HCT116 (cell line): ENCODE measurements around the gene PTPN1.

Experiments
- CEBPB ChIP-seq: IDR thresholded peaks from 2 replicates; pipeline ENCODE4 v1.6.1; 2012; ENCODE audit warnings: low read depth
- POLR2A ChIP-seq: IDR thresholded peaks from 2 replicates; pipeline ENCODE4 v1.7.0; 2011; ENCODE audit warnings: borderline replicate concordance; ENCODE audit not compliant: insufficient read depth, insufficient read length; ENCODE audit errors: extremely low read depth
- RAD21 ChIP-seq: IDR thresholded peaks from 2 replicates; pipeline ENCODE4 v1.6.1; 2012; ENCODE audit warnings: low read depth, mild to moderate bottlenecking
- ZNF274 ChIP-seq: fragments of 200-500 bp; sonication (Bioruptor generic); IDR thresholded peaks from 2 replicates; pipeline ENCODE4 v1.6.1; 2014; ENCODE audit warnings: mild to moderate bottlenecking, low read depth, low read length, inconsistent platforms
- TF ChIP-seq, protein P1 (sequence below), 3 experiments: fragments of 200-600 bp in 1 of 3; sonication (generic) in 1 of 3; IDR thresholded peaks in 2 of 3; conservative IDR thresholded peaks in 1 of 3; 2 replicates each; pipeline ENCODE4 v1.5.1; 2012 to 2017; ENCODE audit warnings: low read depth in 2 of 3, low read length in 2 of 3, antibody characterized with exemption in 1 of 3, borderline replicate concordance in 1 of 3, control low read depth in 1 of 3, mild to moderate bottlenecking in 1 of 3, mixed read lengths in 1 of 3, mixed run types in 1 of 3, moderate library complexity in 1 of 3; ENCODE audit not compliant: insufficient read depth in 1 of 3
- TF ChIP-seq, protein P2 (sequence below): IDR thresholded peaks from 2 replicates; pipeline ENCODE4 v1.6.1; 2012; ENCODE audit warnings: low read depth
- TF ChIP-seq, protein P3 (sequence below): IDR thresholded peaks from 2 replicates; pipeline ENCODE4 v1.6.1; 2012

DNA sequence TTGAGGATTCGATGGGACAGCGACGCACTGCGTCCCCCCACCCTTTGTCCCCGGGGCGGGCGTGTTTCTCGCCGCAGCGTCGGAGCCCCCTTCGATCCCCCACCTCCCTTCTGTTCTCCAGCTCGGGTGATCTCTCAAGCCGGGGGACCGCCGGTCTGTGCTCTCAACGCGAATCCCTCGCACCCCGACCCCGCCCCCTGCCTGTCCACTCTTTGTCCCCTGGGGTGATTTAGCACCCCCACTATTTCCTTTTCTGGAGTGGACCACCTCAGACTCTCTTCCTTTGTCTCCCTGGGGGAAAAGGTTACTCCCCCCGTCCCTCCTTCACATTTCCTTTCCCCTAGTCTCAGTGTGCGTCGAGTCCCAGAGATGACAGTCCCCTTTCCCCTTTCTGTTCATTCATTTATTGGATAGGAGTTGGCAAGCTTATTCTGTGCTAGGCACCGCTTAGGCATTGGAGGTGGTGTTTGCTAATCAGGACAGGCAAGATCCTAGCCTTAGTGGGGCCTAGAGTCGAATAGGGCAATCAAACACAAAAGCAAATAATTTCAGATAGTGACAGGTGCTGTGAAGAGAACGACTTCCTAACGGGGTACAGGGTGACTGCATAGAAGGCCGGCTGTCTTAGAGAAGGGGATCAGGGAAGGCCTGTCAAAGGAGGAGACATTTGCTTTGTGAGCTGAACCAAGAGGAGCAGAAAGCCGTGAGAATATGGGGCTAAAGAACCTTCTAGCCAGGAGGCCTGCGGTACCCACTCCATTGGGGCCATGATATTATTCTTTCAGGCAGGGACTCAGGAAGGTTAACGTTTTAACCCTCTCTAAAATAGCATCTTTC, 741 bp downstream of the PTPN1 start:
- TF ChIP-seq ZNF274 (no peak), RAD21 (no peak), POLR2A (no peak), CEBPB (no peak)
- TF ChIP-seq, protein P1, sequence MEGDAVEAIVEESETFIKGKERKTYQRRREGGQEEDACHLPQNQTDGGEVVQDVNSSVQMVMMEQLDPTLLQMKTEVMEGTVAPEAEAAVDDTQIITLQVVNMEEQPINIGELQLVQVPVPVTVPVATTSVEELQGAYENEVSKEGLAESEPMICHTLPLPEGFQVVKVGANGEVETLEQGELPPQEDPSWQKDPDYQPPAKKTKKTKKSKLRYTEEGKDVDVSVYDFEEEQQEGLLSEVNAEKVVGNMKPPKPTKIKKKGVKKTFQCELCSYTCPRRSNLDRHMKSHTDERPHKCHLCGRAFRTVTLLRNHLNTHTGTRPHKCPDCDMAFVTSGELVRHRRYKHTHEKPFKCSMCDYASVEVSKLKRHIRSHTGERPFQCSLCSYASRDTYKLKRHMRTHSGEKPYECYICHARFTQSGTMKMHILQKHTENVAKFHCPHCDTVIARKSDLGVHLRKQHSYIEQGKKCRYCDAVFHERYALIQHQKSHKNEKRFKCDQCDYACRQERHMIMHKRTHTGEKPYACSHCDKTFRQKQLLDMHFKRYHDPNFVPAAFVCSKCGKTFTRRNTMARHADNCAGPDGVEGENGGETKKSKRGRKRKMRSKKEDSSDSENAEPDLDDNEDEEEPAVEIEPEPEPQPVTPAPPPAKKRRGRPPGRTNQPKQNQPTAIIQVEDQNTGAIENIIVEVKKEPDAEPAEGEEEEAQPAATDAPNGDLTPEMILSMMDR (IDR thresholded peaks at IDR 0.05 in 2 of 3, conservative IDR thresholded peaks at IDR 0.05 in 1 of 3; ENCODE audit: borderline replicate concordance in 1 of 3, insufficient read depth in 1 of 3, low read depth in 2 of 3, low read length in 2 of 3) = no peak
- TF ChIP-seq, protein P2, sequence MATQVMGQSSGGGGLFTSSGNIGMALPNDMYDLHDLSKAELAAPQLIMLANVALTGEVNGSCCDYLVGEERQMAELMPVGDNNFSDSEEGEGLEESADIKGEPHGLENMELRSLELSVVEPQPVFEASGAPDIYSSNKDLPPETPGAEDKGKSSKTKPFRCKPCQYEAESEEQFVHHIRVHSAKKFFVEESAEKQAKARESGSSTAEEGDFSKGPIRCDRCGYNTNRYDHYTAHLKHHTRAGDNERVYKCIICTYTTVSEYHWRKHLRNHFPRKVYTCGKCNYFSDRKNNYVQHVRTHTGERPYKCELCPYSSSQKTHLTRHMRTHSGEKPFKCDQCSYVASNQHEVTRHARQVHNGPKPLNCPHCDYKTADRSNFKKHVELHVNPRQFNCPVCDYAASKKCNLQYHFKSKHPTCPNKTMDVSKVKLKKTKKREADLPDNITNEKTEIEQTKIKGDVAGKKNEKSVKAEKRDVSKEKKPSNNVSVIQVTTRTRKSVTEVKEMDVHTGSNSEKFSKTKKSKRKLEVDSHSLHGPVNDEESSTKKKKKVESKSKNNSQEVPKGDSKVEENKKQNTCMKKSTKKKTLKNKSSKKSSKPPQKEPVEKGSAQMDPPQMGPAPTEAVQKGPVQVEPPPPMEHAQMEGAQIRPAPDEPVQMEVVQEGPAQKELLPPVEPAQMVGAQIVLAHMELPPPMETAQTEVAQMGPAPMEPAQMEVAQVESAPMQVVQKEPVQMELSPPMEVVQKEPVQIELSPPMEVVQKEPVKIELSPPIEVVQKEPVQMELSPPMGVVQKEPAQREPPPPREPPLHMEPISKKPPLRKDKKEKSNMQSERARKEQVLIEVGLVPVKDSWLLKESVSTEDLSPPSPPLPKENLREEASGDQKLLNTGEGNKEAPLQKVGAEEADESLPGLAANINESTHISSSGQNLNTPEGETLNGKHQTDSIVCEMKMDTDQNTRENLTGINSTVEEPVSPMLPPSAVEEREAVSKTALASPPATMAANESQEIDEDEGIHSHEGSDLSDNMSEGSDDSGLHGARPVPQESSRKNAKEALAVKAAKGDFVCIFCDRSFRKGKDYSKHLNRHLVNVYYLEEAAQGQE = no peak
- TF ChIP-seq, protein P3, sequence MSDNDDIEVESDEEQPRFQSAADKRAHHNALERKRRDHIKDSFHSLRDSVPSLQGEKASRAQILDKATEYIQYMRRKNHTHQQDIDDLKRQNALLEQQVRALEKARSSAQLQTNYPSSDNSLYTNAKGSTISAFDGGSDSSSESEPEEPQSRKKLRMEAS = no peak
